ENCODE measurements around the gene SLC16A8.

SLC16A8 gene

DNA sequence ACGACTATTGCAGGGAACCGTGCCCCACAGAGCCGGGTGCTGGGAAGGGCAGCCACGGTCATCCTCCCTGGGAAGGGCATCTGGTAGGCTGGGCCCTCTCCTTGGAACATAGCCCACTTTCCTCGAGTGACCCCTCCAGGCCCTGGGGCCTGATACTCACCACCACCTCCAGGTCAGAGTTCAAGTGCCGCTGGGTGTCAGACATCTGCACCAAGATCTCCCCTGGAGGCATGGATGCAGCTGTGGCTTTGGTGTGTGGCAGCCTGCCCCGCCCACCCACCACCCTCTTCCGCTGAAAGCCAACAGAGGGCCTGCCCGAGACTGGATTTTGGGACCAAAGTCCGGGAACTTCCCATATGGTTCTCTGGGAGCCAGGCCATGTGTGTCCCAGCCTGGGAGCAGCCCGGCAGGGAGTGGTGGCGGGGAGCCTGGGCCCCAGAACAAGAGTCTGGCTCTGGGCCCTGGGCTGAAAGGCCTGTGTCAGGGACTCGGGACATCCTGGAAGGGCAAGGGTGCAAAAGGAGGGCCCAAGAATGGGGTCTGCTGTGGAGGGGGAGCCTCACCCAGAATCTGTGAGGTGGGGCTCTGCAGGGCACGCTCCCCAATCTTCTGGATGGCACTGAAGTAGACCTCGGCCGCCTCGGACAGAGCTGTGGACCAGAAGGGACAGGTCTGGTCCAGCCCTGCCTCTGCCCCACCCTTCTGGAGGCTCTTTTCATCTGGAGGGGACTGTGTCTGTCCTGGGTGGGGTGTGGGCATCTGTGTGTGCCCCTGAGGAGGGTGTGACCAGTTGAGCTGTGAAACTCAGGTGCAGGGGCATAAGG, 23.9 kb upstream of the SLC16A8 start:
- no peak for DNase-seq
- H2BK5ac ChIP-seq (ENCODE audit: low read length) = no peak overlapping the region
- H2BK120ac ChIP-seq (ENCODE audit: low read depth, low read length) = no peak overlapping the region
- H3K18ac ChIP-seq (ENCODE audit: low read length) = no peak overlapping the region
- no peak overlapping the region for H3K9ac ChIP-seq (ENCODE audit: low read length)
- no peak overlapping the region for H3K56ac ChIP-seq (ENCODE audit: low read length)
- H3K4me2 ChIP-seq (ENCODE audit: low read length) = no peak overlapping the region
- no peak overlapping the region for H4K8ac ChIP-seq (ENCODE audit: low read depth, low read length)
- no peak overlapping the region for H4K5ac ChIP-seq (ENCODE audit: low read length)
- H3K79me1 ChIP-seq (ENCODE audit: low read length) = no peaks in the 10 kb centered on the region
- H2BK15ac ChIP-seq (replicated peaks; ENCODE audit: low read depth) = no peak overlapping the region
- H3K4me1 ChIP-seq (ENCODE audit: control insufficient read depth, low read depth, low read length) = no peaks in the 10 kb centered on the region
- no peaks in the 10 kb centered on the region for H3K36me3 ChIP-seq (ENCODE audit: control insufficient read depth, insufficient read depth, low read length)
- no peak overlapping the region for H2AK5ac ChIP-seq (ENCODE audit: low read length)
- H3K27me3 ChIP-seq (ENCODE audit: insufficient read depth, low read length, poor library complexity) = no peaks in the 10 kb centered on the region
- no peak overlapping the region for H3K4ac ChIP-seq (ENCODE audit: low read depth, low read length)
- no peak overlapping the region for H3K4me3 ChIP-seq (ENCODE audit: low read length)
- no peak overlapping the region for H3K27ac ChIP-seq (ENCODE audit: low read depth, low read length)
- H3K79me2 ChIP-seq (ENCODE audit: control insufficient read depth, insufficient read depth, low read length) = no peaks in the 10 kb centered on the region
- no CpG with 5 or more reads among the region's 17 CpGs for WGBS (ENCODE audit: extremely low coverage, insufficient coverage, low lambda C conversion rate)
- H3K23ac ChIP-seq (ENCODE audit: low read length) = no peak overlapping the region

DNA sequence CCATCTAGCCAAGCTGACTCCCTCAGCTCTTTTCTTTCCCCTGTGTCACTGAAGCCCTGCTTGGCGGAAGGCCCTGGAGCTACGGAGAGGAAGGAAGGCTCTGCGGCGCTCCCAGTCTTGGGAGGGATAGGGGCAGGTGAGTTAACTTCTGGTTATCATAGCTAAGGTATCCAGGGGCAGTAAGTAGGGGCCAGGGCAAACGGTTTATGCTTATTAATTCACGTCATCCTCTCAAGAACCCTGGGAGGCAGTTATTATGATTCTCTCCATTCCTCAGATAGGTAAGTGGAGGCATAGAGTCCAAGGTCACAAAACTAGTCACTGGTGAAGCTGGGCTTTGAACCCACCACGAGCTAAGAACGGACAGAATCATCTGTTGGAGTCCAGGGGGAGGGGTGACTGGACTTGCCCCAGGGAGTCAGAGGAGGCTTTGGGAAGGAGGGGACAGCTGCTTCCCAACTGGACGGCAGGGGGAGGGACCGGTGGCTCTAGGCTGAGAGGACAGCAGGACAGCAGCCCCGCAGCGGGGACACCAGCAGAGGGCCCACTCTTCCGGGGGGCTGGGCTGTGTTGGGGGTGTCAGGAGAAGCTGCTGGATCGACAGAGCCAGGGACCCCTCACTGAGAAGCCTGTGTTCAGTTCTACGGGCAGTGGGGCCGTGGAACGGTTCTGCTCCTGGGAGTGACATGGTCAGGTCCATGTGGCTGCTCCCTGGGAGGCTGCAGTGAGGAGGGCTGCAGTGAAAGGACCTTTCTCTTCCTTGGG, 23.0 kb upstream of the SLC16A8 start:
- H3K79me2 ChIP-seq (ENCODE audit: control insufficient read depth, insufficient read depth, low read length) = no peaks in the 10 kb centered on the region
- no peak overlapping the region for H3K23ac ChIP-seq (ENCODE audit: low read length)
- H3K27me3 ChIP-seq (ENCODE audit: insufficient read depth, low read length, poor library complexity) = no peaks in the 10 kb centered on the region
- H3K36me3 ChIP-seq (ENCODE audit: control insufficient read depth, insufficient read depth, low read length) = no peaks in the 10 kb centered on the region
- no peak overlapping the region for H2AK5ac ChIP-seq (ENCODE audit: low read length)
- H3K9ac ChIP-seq (ENCODE audit: low read length) = no peak overlapping the region
- H2BK5ac ChIP-seq (ENCODE audit: low read length) = no peak overlapping the region
- DNase-seq = no peak
- H3K27ac ChIP-seq (ENCODE audit: low read depth, low read length) = no peak overlapping the region
- no peaks in the 10 kb centered on the region for H3K4me1 ChIP-seq (ENCODE audit: control insufficient read depth, low read depth, low read length)
- no peak overlapping the region for H3K4me3 ChIP-seq (ENCODE audit: low read length)
- no CpG with 5 or more reads among the region's 17 CpGs for WGBS (ENCODE audit: extremely low coverage, insufficient coverage, low lambda C conversion rate)
- H3K4me2 ChIP-seq (ENCODE audit: low read length) = no peak overlapping the region
- H3K79me1 ChIP-seq (ENCODE audit: low read length) = no peaks in the 10 kb centered on the region
- H4K5ac ChIP-seq (ENCODE audit: low read length) = no peak overlapping the region
- H2BK15ac ChIP-seq (replicated peaks; ENCODE audit: low read depth) = no peak overlapping the region
- H2BK120ac ChIP-seq (ENCODE audit: low read depth, low read length) = no peak overlapping the region
- H3K4ac ChIP-seq (ENCODE audit: low read depth, low read length) = no peak overlapping the region
- H3K18ac ChIP-seq (ENCODE audit: low read length) = no peak overlapping the region
- H4K8ac ChIP-seq (ENCODE audit: low read depth, low read length) = no peak overlapping the region
- H3K56ac ChIP-seq (ENCODE audit: low read length) = no peak overlapping the region

DNA sequence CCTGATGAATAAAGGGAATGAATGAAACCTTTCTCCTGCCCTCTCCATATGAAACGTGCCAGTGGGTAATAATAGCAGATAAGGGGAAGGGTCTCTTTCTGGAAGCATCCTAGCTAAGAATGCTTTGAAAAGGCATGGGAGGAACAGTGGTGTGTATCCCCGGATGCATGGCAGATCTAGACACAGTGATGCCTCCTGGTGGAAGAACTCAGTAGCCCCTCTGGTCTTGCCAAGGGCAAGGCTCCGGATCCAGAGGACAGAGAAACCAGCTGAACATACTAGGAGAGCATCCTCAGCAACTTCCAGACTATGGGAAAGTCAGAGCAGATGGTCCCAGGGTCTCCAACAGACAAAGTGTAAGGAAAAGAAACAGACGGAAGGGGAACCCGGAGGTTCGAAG, 20.1 kb upstream of the SLC16A8 start:
- no CpG with 5 or more reads among the region's 6 CpGs for WGBS (ENCODE audit: extremely low coverage, insufficient coverage, low lambda C conversion rate)
- H3K4me3 ChIP-seq (ENCODE audit: low read length) = no peak overlapping the region
- no peaks in the 10 kb centered on the region for H3K79me1 ChIP-seq (ENCODE audit: low read length)
- H3K4me1 ChIP-seq (ENCODE audit: control insufficient read depth, low read depth, low read length) = no peaks in the 10 kb centered on the region
- no peaks in the 10 kb centered on the region for H3K79me2 ChIP-seq (ENCODE audit: control insufficient read depth, insufficient read depth, low read length)
- H2AK5ac ChIP-seq (ENCODE audit: low read length) = no peak overlapping the region
- H3K18ac ChIP-seq (ENCODE audit: low read length) = no peak overlapping the region
- no peaks in the 10 kb centered on the region for H3K27me3 ChIP-seq (ENCODE audit: insufficient read depth, low read length, poor library complexity)
- H4K5ac ChIP-seq (ENCODE audit: low read length) = no peak overlapping the region
- no peaks in the 10 kb centered on the region for H3K36me3 ChIP-seq (ENCODE audit: control insufficient read depth, insufficient read depth, low read length)
- no peak overlapping the region for H3K23ac ChIP-seq (ENCODE audit: low read length)
- H3K4ac ChIP-seq (ENCODE audit: low read depth, low read length) = no peak overlapping the region
- no peak overlapping the region for H3K4me2 ChIP-seq (ENCODE audit: low read length)
- H4K8ac ChIP-seq (ENCODE audit: low read depth, low read length) = no peak overlapping the region
- H2BK120ac ChIP-seq (ENCODE audit: low read depth, low read length) = no peak overlapping the region
- no peak overlapping the region for H3K56ac ChIP-seq (ENCODE audit: low read length)
- no peak overlapping the region for H3K27ac ChIP-seq (ENCODE audit: low read depth, low read length)
- no peak overlapping the region for H3K9ac ChIP-seq (ENCODE audit: low read length)
- DNase-seq = peak; percentile 76
- no peak overlapping the region for H2BK15ac ChIP-seq (replicated peaks; ENCODE audit: low read depth)
- no peak overlapping the region for H2BK5ac ChIP-seq (ENCODE audit: low read length)

- H3K36me3 ChIP-seq (ENCODE audit: control insufficient read depth, insufficient read depth, low read length) = no peaks in the 10 kb centered on the region
- no peak overlapping the region for H3K27ac ChIP-seq (ENCODE audit: low read depth, low read length)
- H3K4ac ChIP-seq (ENCODE audit: low read depth, low read length) = no peak overlapping the region
- H4K8ac ChIP-seq (ENCODE audit: low read depth, low read length) = no peak overlapping the region
- H3K79me1 ChIP-seq (ENCODE audit: low read length) = no peaks in the 10 kb centered on the region
- no peak for DNase-seq
- H3K18ac ChIP-seq (ENCODE audit: low read length) = no peak overlapping the region
- no peak overlapping the region for H2BK5ac ChIP-seq (ENCODE audit: low read length)
- H3K4me1 ChIP-seq (ENCODE audit: control insufficient read depth, low read depth, low read length) = no peaks in the 10 kb centered on the region
- H3K27me3 ChIP-seq (ENCODE audit: insufficient read depth, low read length, poor library complexity) = no peaks in the 10 kb centered on the region
- no peak overlapping the region for H3K4me2 ChIP-seq (ENCODE audit: low read length)
- H3K23ac ChIP-seq (ENCODE audit: low read length) = no peak overlapping the region
- no peak overlapping the region for H2AK5ac ChIP-seq (ENCODE audit: low read length)
- H2BK120ac ChIP-seq (ENCODE audit: low read depth, low read length) = no peak overlapping the region
- WGBS (ENCODE audit: extremely low coverage, insufficient coverage, low lambda C conversion rate) = no CpG with 5 or more reads among the region's 8 CpGs
- H3K56ac ChIP-seq (ENCODE audit: low read length) = no peak overlapping the region
- no peaks in the 10 kb centered on the region for H3K79me2 ChIP-seq (ENCODE audit: control insufficient read depth, insufficient read depth, low read length)
- H4K5ac ChIP-seq (ENCODE audit: low read length) = no peak overlapping the region
- H3K4me3 ChIP-seq (ENCODE audit: low read length) = no peak overlapping the region
- no peak overlapping the region for H3K9ac ChIP-seq (ENCODE audit: low read length)
- no peak overlapping the region for H2BK15ac ChIP-seq (replicated peaks; ENCODE audit: low read depth)
Observed at GRCh38 chr22:38103641-38104040, 19.7 kb upstream of the SLC16A8 start.

- H4K8ac ChIP-seq (ENCODE audit: low read depth, low read length) = no peak overlapping the region
- H2BK15ac ChIP-seq (replicated peaks; ENCODE audit: low read depth) = no peak overlapping the region
- H3K79me1 ChIP-seq (ENCODE audit: low read length) = no peaks in the 10 kb centered on the region
- no peaks in the 10 kb centered on the region for H3K79me2 ChIP-seq (ENCODE audit: control insufficient read depth, insufficient read depth, low read length)
- H3K4me2 ChIP-seq (ENCODE audit: low read length) = no peak overlapping the region
- DNase-seq = no peak
- H3K4ac ChIP-seq (ENCODE audit: low read depth, low read length) = no peak overlapping the region
- no peak overlapping the region for H3K18ac ChIP-seq (ENCODE audit: low read length)
- H3K4me1 ChIP-seq (ENCODE audit: control insufficient read depth, low read depth, low read length) = no peaks in the 10 kb centered on the region
- no peak overlapping the region for H3K23ac ChIP-seq (ENCODE audit: low read length)
- H3K27ac ChIP-seq (ENCODE audit: low read depth, low read length) = no peak overlapping the region
- no peaks in the 10 kb centered on the region for H3K36me3 ChIP-seq (ENCODE audit: control insufficient read depth, insufficient read depth, low read length)
- H2AK5ac ChIP-seq (ENCODE audit: low read length) = no peak overlapping the region
- no peak overlapping the region for H4K5ac ChIP-seq (ENCODE audit: low read length)
- no peak overlapping the region for H3K56ac ChIP-seq (ENCODE audit: low read length)
- no peak overlapping the region for H3K9ac ChIP-seq (ENCODE audit: low read length)
- no peak overlapping the region for H2BK120ac ChIP-seq (ENCODE audit: low read depth, low read length)
- H3K4me3 ChIP-seq (ENCODE audit: low read length) = no peak overlapping the region
- no peak overlapping the region for H2BK5ac ChIP-seq (ENCODE audit: low read length)
- no CpG with 5 or more reads among the region's 9 CpGs for WGBS (ENCODE audit: extremely low coverage, insufficient coverage, low lambda C conversion rate)
- no peaks in the 10 kb centered on the region for H3K27me3 ChIP-seq (ENCODE audit: insufficient read depth, low read length, poor library complexity)
Observed at GRCh38 chr22:38098410-38099249, 14.6 kb upstream of the SLC16A8 start.

Measured in mesendoderm (in vitro differentiated cells).